Neural progenitor cell (in vitro differentiated cells): Measurements from ENCODE around the gene TNFRSF9.

Source experiments
- CTCF ChIP-seq: fragments of 200-600 bp; sonication (generic); IDR thresholded peaks from 2 replicates; pipeline ENCODE4 v1.5.1; 2017; ENCODE audit warnings: antibody characterized with exemption, mild to moderate bottlenecking
- EZH2 ChIP-seq: fragments of 200-600 bp; sonication (generic); IDR thresholded peaks from 2 replicates; pipeline ENCODE4 v1.6.1; 2017; ENCODE audit warnings: antibody characterized with exemption, mild to moderate bottlenecking, moderate library complexity

GRCh38 chr1:7967196-7967595 is 26.6 kb upstream of the TNFRSF9 start:
- TF ChIP-seq EZH2 (no peak), CTCF (no peak)
